GM12878 (cell line): ENCODE data around the gene ABHD2. TPM values are rescaled to one million over a fixed set of nuclear protein-coding genes. Genes with fewer than 3 reads are reported as not detected.
"Not testable (repeated sequence)": the region's sequence is repeated elsewhere in the genome, so short reads cannot be mapped to it uniquely, and the experiment has no call there.

Experiments used
- ATAC-seq: fragments of 200-7000 bp; cut with Tn5 transposase; 3 replicates; pipeline ENCODE4 v1.9.1; 2020; ENCODE audit warnings: mild to moderate bottlenecking, moderate library complexity
- BruUV-seq: library from RNA; stranded (reverse); fragments of 400-500 nt; replicated peaks from 2 replicates; lab custom pipeline; 2021; lab: Mats Ljungman, UMichigan
- CTCF ChIA-PET: fragments of 300-600 bp; sonication (Branson Sonifier 250); formaldehyde crosslinking; extraction: SDS; loops from one replicate; lab custom pipeline; 2021; ENCODE audit warnings: inconsistent platforms; lab: Yijun Ruan, JAX
- POLR2A ChIA-PET: fragments of 350-600 bp; formaldehyde crosslinking; extraction: SDS; loops from one replicate; lab custom pipeline; 2021; ENCODE audit warnings: inconsistent platforms; lab: Charles Lee
- RAD21 ChIA-PET: fragments of 300-600 bp; sonication (Branson Sonifier 250); formaldehyde crosslinking; loops from one replicate; lab custom pipeline; 2023; ENCODE audit warnings: antibody characterized with exemption; ENCODE audit not compliant: unreplicated experiment; lab: Charles Lee
- SMC1A ChIA-PET: fragments of 300-600 bp; sonication (Branson Sonifier 250); formaldehyde crosslinking; loops from one replicate; lab custom pipeline; 2023; ENCODE audit not compliant: unreplicated experiment, uncharacterized antibody; lab: Charles Lee
- DNase-seq: peaks from one replicate; pipeline ENCODE4 v3.0.0-alpha.2; 2011; ENCODE audit warnings: low read depth, low spot score
- FAIRE-seq: peaks from 3 replicates; lab custom pipeline; 2011; peaks lifted over from hg19 to GRCh38; lab: Jason Lieb, UNC
- H2AFZ ChIP-seq: 2 replicates; pipeline ENCODE4 v1.6.0; 2011; ENCODE audit warnings: low read depth, low read length, control low read depth; ENCODE audit not compliant: control insufficient read depth
- H3K27ac ChIP-seq: 2 replicates; pipeline ENCODE4 v1.5.1; 2011; ENCODE audit warnings: control low read depth; ENCODE audit not compliant: control insufficient read depth, insufficient read depth
- H3K27me3 ChIP-seq, 2 experiments: replicated peaks in 1 of 2; 2 replicates each; pipeline versions ENCODE4 v1.6.0 to v1.6.1; 2011; ENCODE audit warnings: low read length in 1 of 2; ENCODE audit not compliant: control insufficient read depth in 2 of 2, insufficient read depth in 2 of 2
- H3K36me3 ChIP-seq, 2 experiments: 2 replicates each; pipeline ENCODE4 v1.5.1; 2011; ENCODE audit warnings: low read length in 1 of 2; ENCODE audit not compliant: control insufficient read depth in 2 of 2, insufficient read depth in 2 of 2
- H3K4me1 ChIP-seq: 2 replicates; pipeline ENCODE4 v1.6.1; 2011; ENCODE audit warnings: mild to moderate bottlenecking, low read length, moderate library complexity, mixed read lengths; ENCODE audit not compliant: control insufficient read depth, insufficient read depth
- H3K4me2 ChIP-seq: 2 replicates; pipeline ENCODE4 v1.6.0; 2011; ENCODE audit warnings: control low read depth; ENCODE audit not compliant: control insufficient read depth, insufficient read depth
- H3K4me3 ChIP-seq: fragments of 200-600 bp; sonication (generic); 2 replicates; pipeline ENCODE4 v1.5.1; 2016
- H3K79me2 ChIP-seq: 2 replicates; pipeline ENCODE4 v1.6.0; 2011; ENCODE audit warnings: low read length; ENCODE audit not compliant: control insufficient read depth, insufficient read depth
- H3K9ac ChIP-seq: 2 replicates; pipeline ENCODE4 v1.8.0; 2011; ENCODE audit warnings: low read length, control low read depth, mixed read lengths; ENCODE audit not compliant: control insufficient read depth, insufficient read depth
- H3K9me3 ChIP-seq: replicated peaks from 3 replicates; pipeline ENCODE4 v1.5.1; 2011; ENCODE audit warnings: mild to moderate bottlenecking, low read length; ENCODE audit not compliant: control insufficient read depth, insufficient read depth
- H4K20me1 ChIP-seq: 2 replicates; pipeline ENCODE4 v1.6.0; 2011; ENCODE audit not compliant: control insufficient read depth, insufficient read depth
- RCOR1 ChIP-seq: conservative IDR thresholded peaks from 2 replicates; pipeline ENCODE4 v1.6.1; 2012; ENCODE audit warnings: low read depth, low read length, improper control_type of control experiment
- RFX5 ChIP-seq: IDR thresholded peaks from 2 replicates; pipeline ENCODE4 v1.6.1; 2011; ENCODE audit warnings: low read depth, low read length, improper control_type of control experiment
- RUNX3 ChIP-seq: IDR thresholded peaks from 2 replicates; pipeline ENCODE4 v1.6.1; 2012; ENCODE audit warnings: low read length, inconsistent platforms
- TARDBP ChIP-seq: IDR thresholded peaks from 2 replicates; pipeline ENCODE4 v1.6.1; 2016; ENCODE audit warnings: borderline replicate concordance
- WGBS: methylation state at CpG from one replicate; pipeline ENCODE4 v1.1.6; 2016; ENCODE audit warnings: low lambda C conversion rate; ENCODE audit not compliant: insufficient replicate concordance, insufficient coverage; ENCODE audit errors: missing lambda C conversion rate; 5-methylcytosine and 5-hydroxymethylcytosine counted together
- in situ Hi-C: fragments of 300-500 bp; cut with MboI; formaldehyde crosslinking; loops from 9 replicates; pipeline ENCODE4 v1.14.3; 2018; ENCODE audit warnings: mixed read lengths
- intact Hi-C: fragments of 100-400 bp; cut with micrococcal nuclease; formaldehyde crosslinking; loops from one replicate; pipeline ENCODE4 v1.14.2; 2022; ENCODE audit not compliant: unreplicated experiment
- polyA plus RNA-seq, 11 experiments: library from polyadenylated mRNA; depleted of rRNA in 4 of 11; unstranded in 6 of 11; stranded (reverse) in 5 of 11; fragments of >200 nt; fragmentation: Nextera tagmentation in 4 of 11; fragmentation: Illumina TruSeq in 1 of 11; extraction: Ambion mirVana in 4 of 11; extraction: Trizol in 1 of 11; gene quantifications; 1 replicate in 1 of 11; 2 replicates in 10 of 11; pipeline versions ENCODE4 v1.2.1 to v1.2.3, GENCODE V29; 2011 to 2016; ENCODE audit warnings: inconsistent platforms in 2 of 11, missing spikeins in 2 of 11, low read depth in 1 of 11
- total RNA-seq, 4 experiments: library from RNA; depleted of rRNA in 3 of 4; stranded (reverse); fragments of >200 nt in 3 of 4; fragmentation: Illumina TruSeq in 1 of 4; extraction: Trizol in 1 of 4; gene quantifications; 2 replicates each; pipeline versions ENCODE4 v1.2.1 to v1.2.3, GENCODE V29; 2013 to 2021
- TF ChIP-seq, protein P1 (sequence below): IDR thresholded peaks from 2 replicates; pipeline ENCODE4 v1.6.1; 2012; ENCODE audit warnings: low read depth, low read length, improper control_type of control experiment
- TF ChIP-seq, protein P2 (sequence below): IDR thresholded peaks from 2 replicates; pipeline ENCODE4 v1.6.1; 2011; ENCODE audit warnings: borderline replicate concordance, low read depth, mild to moderate bottlenecking, moderate library complexity, low read length; ENCODE audit not compliant: insufficient read depth, poor library complexity, severe bottlenecking
- TF ChIP-seq, protein P3 (sequence below): IDR thresholded peaks from 2 replicates; pipeline ENCODE4 v1.6.1; 2011; ENCODE audit warnings: low read depth, low read length, improper control_type of control experiment, borderline replicate concordance

ABHD2 gene
- total and polyA plus RNA-seq, 10 of the 15 experiments (the other 5 are each of a cell fraction or from before 2014, with no cell fraction given), result 1.2 to 33.6 (median 20.4) TPM

DNA sequence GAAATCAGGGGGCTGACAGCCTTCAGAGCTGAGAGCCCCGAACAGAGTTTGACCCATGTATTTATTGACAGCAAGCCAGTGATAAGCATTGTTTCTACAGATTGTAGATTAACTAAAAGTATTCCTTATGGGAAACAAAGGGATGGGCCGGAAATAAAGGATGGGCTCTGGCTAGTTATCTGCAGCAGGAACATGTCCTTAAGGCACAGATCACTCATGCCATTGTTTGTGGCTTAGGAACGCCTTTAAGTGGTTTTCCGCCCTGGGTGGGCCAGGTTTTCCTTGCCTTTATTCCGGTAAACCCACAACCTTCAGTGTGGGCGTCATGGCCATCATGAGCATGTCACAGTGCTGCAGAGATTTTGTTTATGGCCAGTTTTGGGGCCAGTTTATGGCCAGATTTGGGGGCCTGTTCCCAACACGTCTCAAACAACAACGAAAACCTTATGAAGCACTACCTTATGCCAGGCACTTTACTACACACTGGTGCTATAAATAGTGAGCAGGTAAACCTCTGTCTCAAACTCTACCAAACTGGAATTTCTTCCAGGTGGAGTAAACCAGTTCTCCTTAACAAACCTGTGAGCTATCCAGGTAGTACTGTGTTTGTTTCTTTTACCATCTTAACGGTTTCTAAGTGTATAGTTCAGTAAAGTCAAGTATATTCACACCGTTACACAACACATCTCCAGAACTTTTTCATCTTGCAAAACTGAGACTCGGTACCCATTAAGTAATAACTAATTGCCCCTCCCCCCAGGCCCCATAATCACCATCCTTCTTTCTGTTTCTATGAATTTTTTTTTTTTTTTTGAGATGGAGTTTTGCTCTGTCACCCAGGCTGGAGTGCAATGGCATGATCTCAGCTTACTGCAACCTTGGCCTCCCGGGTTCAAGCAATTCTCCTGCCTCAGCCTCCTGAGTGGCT lies 151.9 kb downstream of the ABHD2 start:
- in situ Hi-C loops, RAD21 ChIA-PET, ATAC-seq, H4K20me1 ChIP-seq, H3K27me3 ChIP-seq, H3K27ac ChIP-seq, H3K4me3 ChIP-seq, DNase-seq, H3K4me1 ChIP-seq, H2AFZ ChIP-seq, H3K36me3 ChIP-seq, BruUV-seq, POLR2A ChIA-PET, H3K9me3 ChIP-seq, H3K4me2 ChIP-seq, FAIRE-seq, SMC1A ChIA-PET, H3K79me2 ChIP-seq, intact Hi-C loops, H3K9ac ChIP-seq: not testable (repeated sequence)
- CTCF ChIA-PET, result interaction anchor here (1.0 kb wide), 1 partner anchor 119 kb away, joined by 3 read pairs; no protein-coding TSS in a partner anchor
- WGBS, result 45% methylated on average over 12 of the region's 12 CpGs

DNA sequence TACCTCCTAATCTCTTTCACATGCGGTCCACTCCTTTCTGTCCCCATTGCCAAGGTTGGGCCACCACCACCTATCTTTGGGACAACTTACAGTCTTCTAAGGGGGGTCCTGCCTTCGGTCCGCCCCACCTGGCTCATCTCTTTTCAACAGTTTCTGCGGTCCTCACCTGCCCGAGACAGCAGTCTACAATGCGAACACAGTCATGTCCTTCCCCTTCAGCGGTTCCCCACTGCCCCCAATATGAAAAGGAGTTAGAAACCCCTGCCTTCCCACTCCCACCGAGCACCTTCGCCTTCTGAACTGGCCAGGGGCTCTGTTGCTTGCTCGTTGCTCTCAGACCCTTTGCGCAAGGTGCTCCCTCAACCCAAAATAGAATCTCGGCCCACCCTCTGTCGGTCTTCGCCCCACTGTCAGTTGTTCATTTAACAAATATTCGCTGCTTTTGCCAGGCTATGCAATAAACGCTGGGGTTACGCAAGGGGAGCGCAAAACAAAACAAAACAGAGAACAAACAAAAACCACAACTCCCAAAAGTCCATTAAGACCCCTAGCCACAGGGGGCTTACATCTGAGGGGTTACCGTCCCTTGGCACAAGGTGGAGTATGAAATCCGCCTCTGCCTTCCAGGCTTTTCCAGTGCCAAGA lies 154.9 kb downstream of the ABHD2 start:
- in situ Hi-C loops, result no loop called here
- ChIA-PET SMC1A (interaction anchor here (1.1 to 2.4 kb wide), 3 partner anchors 36 to 65 kb away, joined by 3 to 17 read pairs (median 7); no protein-coding TSS in a partner anchor), RAD21 (interaction anchor here (0.6 to 4.0 kb wide), 3 partner anchors 36 to 933 kb away, joined by 3 to 32 read pairs (median 4); no protein-coding TSS in a partner anchor), CTCF (interaction anchor here (0.7 to 5.4 kb wide), 4 partner anchors 10 to 89 kb away, joined by 4 to 42 read pairs (median 4); no protein-coding TSS in a partner anchor), POLR2A (interaction anchor here (1.7 kb wide), 1 partner anchor 92 kb away, joined by 8 read pairs; the partner anchor contains the start of gene POLG)
- Histone ChIP-seq H3K4me2 (peak overlapping the region; percentile 98), H3K9me3 (no peaks in the 10 kb centered on the region), H3K27me3 (no peaks in the 10 kb centered on the region), H3K79me2 (peaks cover 32% of the 10 kb centered on the region), H3K27ac (no peak overlapping the region), H3K4me3 (peak overlapping the region; percentile 87), H3K4me1 (peaks cover 10% of the 10 kb centered on the region; the same call in 1 of the 2 replicates), H3K9ac (peak overlapping the region; percentile 96), H2AFZ (peak overlapping the region; percentile 99), H4K20me1 (no peaks in the 10 kb centered on the region), H3K36me3 (peaks cover 0 to 3% of the 10 kb centered on the region in 2 experiments; a peak in 1 of 4 replicates)
- TSS peak; percentile 77 for BruUV-seq
- intact Hi-C loops, result no loop called here
- WGBS, result 51% methylated on average over 20 of the region's 20 CpGs
- FAIRE-seq, result no peak
- no peak for ATAC-seq
- no peak for DNase-seq
- TF ChIP-seq, protein P1, sequence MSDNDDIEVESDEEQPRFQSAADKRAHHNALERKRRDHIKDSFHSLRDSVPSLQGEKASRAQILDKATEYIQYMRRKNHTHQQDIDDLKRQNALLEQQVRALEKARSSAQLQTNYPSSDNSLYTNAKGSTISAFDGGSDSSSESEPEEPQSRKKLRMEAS, result no peak
- no peak for TF ChIP-seq RUNX3
- TF ChIP-seq, protein P2, sequence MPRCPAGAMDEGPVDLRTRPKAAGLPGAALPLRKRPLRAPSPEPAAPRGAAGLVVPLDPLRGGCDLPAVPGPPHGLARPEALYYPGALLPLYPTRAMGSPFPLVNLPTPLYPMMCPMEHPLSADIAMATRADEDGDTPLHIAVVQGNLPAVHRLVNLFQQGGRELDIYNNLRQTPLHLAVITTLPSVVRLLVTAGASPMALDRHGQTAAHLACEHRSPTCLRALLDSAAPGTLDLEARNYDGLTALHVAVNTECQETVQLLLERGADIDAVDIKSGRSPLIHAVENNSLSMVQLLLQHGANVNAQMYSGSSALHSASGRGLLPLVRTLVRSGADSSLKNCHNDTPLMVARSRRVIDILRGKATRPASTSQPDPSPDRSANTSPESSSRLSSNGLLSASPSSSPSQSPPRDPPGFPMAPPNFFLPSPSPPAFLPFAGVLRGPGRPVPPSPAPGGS, result no peak
- no peak for TF ChIP-seq RFX5
- no peak for TF ChIP-seq TARDBP
- TF ChIP-seq, protein P3, sequence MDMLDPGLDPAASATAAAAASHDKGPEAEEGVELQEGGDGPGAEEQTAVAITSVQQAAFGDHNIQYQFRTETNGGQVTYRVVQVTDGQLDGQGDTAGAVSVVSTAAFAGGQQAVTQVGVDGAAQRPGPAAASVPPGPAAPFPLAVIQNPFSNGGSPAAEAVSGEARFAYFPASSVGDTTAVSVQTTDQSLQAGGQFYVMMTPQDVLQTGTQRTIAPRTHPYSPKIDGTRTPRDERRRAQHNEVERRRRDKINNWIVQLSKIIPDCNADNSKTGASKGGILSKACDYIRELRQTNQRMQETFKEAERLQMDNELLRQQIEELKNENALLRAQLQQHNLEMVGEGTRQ, result no peak
- no peak for TF ChIP-seq RCOR1
